Spleen (tissue), 11 donors: ENCODE data around the gene DCP2. TPM values are rescaled to one million over a fixed set of nuclear protein-coding genes. Genes with fewer than 3 reads are reported as not detected.

ENCODE experiments used
- DNase-seq: peaks from one replicate; pipeline ENCODE4 v3.0.0-alpha.2; 2020
- H3K27ac ChIP-seq, 8 donors: fragments of 200-600 bp; sonication (generic) in 7 of 8; 1 replicate in 4 of 8; 2 replicates in 4 of 8; pipeline versions ENCODE4 v1.5.0 to v1.8.0; 2016 to 2021; ENCODE audit warnings: inconsistent platforms in 4 of 8, mild to moderate bottlenecking in 4 of 8, moderate library complexity in 1 of 8
- H3K27me3 ChIP-seq, 7 donors: fragments of 200-600 bp; sonication (generic) in 6 of 7; replicated peaks in 1 of 7; 1 replicate in 4 of 7; 2 replicates in 3 of 7; pipeline versions ENCODE4 v1.5.0 to v1.8.0; 2016 to 2021; ENCODE audit warnings: inconsistent platforms in 3 of 7, mild to moderate bottlenecking in 1 of 7
- H3K36me3 ChIP-seq, 6 donors: fragments of 200-600 bp; sonication (generic) in 5 of 6; 1 replicate in 4 of 6; 2 replicates in 2 of 6; pipeline versions ENCODE4 v1.5.0 to v1.8.0; 2016 to 2021; ENCODE audit warnings: inconsistent platforms in 2 of 6
- H3K4me1 ChIP-seq, 6 donors: fragments of 200-600 bp; sonication (generic) in 5 of 6; 1 replicate in 3 of 6; 2 replicates in 3 of 6; pipeline versions ENCODE4 v1.5.0 to v1.8.0; 2016 to 2021; ENCODE audit warnings: inconsistent platforms in 3 of 6
- H3K4me3 ChIP-seq, 8 donors: fragments of 200-600 bp; sonication (generic) in 7 of 8; 1 replicate in 4 of 8; 2 replicates in 4 of 8; pipeline versions ENCODE4 v1.5.0 to v1.8.0; 2016 to 2021; ENCODE audit warnings: inconsistent platforms in 4 of 8, mild to moderate bottlenecking in 4 of 8, moderate library complexity in 2 of 8
- H3K9me3 ChIP-seq, 8 donors: fragments of 200-600 bp; sonication (generic) in 7 of 8; 1 replicate in 4 of 8; 2 replicates in 4 of 8; pipeline versions ENCODE4 v1.5.0 to v1.8.0; 2016 to 2021; ENCODE audit warnings: inconsistent platforms in 4 of 8
- CTCF ChIP-seq, 11 experiments: fragments of 200-600 bp in 7 of 11; fragments of 450-650 bp in 4 of 11; sonication (generic) in 4 of 11; IDR thresholded peaks in 8 of 11; conservative IDR thresholded peaks in 3 of 11; 1 replicate in 7 of 11; 2 replicates in 4 of 11; pipeline versions ENCODE4 v1.4.0 to v1.8.0; 2016 to 2021; ENCODE audit warnings: antibody characterized with exemption in 11 of 11, inconsistent platforms in 4 of 11, mild to moderate bottlenecking in 1 of 11
- POLR2A ChIP-seq, 3 donors: fragments of 450-650 bp; IDR thresholded peaks; one replicate each; pipeline ENCODE4 v1.5.1; 2017; ENCODE audit warnings: antibody characterized with exemption in 3 of 3, mild to moderate bottlenecking in 1 of 3
- POLR2AphosphoS5 ChIP-seq, 3 donors: sonication (generic); formaldehyde crosslinking; IDR thresholded peaks; one replicate each; pipeline ENCODE4 v1.5.1; 2017; ENCODE audit warnings: antibody characterized with exemption in 3 of 3
- WGBS, 5 donors: extraction: QIAGEN DNeasy Blood & Tissue Kit in 3 of 5; methylation state at CpG; one replicate each; pipeline versions ENCODE4 v1.1.5 to v1.1.7; 2013 to 2018; 5-methylcytosine and 5-hydroxymethylcytosine counted together
- intact Hi-C: fragments of 100-400 bp; cut with DNase I; formaldehyde crosslinking; loops from one replicate; pipeline ENCODE4 v1.15.0; 2023; ENCODE audit warnings: low total_unique reads
- polyA plus RNA-seq, 3 donors: library from polyadenylated mRNA; stranded (reverse); fragments of 200-250 nt; gene quantifications; one replicate each; pipeline ENCODE4 v1.2.1, GENCODE V29; 2013
- total RNA-seq, 7 donors: library from RNA; depleted of rRNA in 3 of 7; stranded (reverse); fragments of >200 nt in 3 of 7; fragmentation: NEBNext Ultra II Directional in 4 of 7; extraction: Animal tissue kit (Norgen Biotek cat#: 25700) in 4 of 7; gene quantifications; one replicate each; pipeline versions ENCODE4 v1.1.0 to v1.2.1, GENCODE V29; 2016 to 2021
- donor health status: healthy with polysubstance abuse.
- donor health status: DM: no; HTN: no; CAD: no; lungs with moderate emphysema.
- donor health status: DM: no; HTN: no; CAD: no.
- donor health status: Bipolar disorder and iron deficiency.
- donor health status: healthy.
- donor health status: DM: no; HTN: no; CAD: no.
- donor health status: DM: yes; HTN: yes; CAD: no.

The DCP2 gene
- total and polyA plus RNA-seq, 10 donors, result 17.5 to 110 (median 78.4) TPM

- intact Hi-C loops, result no loop called here
- TF ChIP-seq POLR2AphosphoS5 (IDR thresholded peaks at IDR 0.05), result no peak
- no peak for TF ChIP-seq POLR2A (IDR thresholded peaks at IDR 0.05)
- TF ChIP-seq CTCF (IDR thresholded peaks at IDR 0.05 in 8 of 11, conservative IDR thresholded peaks at IDR 0.05 in 3 of 11), result no peak
- no peak overlapping the region for H3K4me3 ChIP-seq
- DNase-seq, result no peak
- 74 to 93% (median 82%) methylated on average over 12 of the region's 12 CpGs for WGBS, 5 donors
- no peaks in the 10 kb centered on the region for H3K27me3 ChIP-seq
- no peaks in the 10 kb centered on the region for H3K9me3 ChIP-seq
- no peaks in the 10 kb centered on the region for H3K36me3 ChIP-seq
- H3K4me1 ChIP-seq, result no peaks in the 10 kb centered on the region
- H3K27ac ChIP-seq, result no peak overlapping the region
Observed at GRCh38 chr5:112951124-112951702, 25.4 kb upstream of the DCP2 start.

- no peak for TF ChIP-seq POLR2A (IDR thresholded peaks at IDR 0.05)
- TF ChIP-seq CTCF (IDR thresholded peaks at IDR 0.05 in 8 of 11, conservative IDR thresholded peaks at IDR 0.05 in 3 of 11), result no peak
- TF ChIP-seq POLR2AphosphoS5 (IDR thresholded peaks at IDR 0.05), result no peak
- Histone ChIP-seq H3K27ac (no peak overlapping the region), H3K4me3 (no peak overlapping the region), H3K9me3 (no peaks in the 10 kb centered on the region), H3K4me1 (peaks cover 0 to 11% (median 3%) of the 10 kb centered on the region in 6 donors), H3K27me3 (no peaks in the 10 kb centered on the region), H3K36me3 (no peaks in the 10 kb centered on the region)
- no peak for DNase-seq
- WGBS, 5 donors, result 85 to 94% (median 89%) methylated on average over 3 of the region's 3 CpGs
- intact Hi-C loops, result no loop called here
Observed at GRCh38 chr5:112956606-112957005, 20.0 kb upstream of the DCP2 start.

GRCh38 chr5:112957036-112957808 is 19.4 kb upstream of the DCP2 start:
- WGBS, 5 donors, result 71 to 86% (median 79%) methylated on average over 2 of the region's 2 CpGs
- intact Hi-C loops, result no loop called here
- H3K9me3 ChIP-seq, result no peaks in the 10 kb centered on the region

More at GRCh38 chr5:112957036-112957808, 19.4 kb upstream of the DCP2 start:
- H3K36me3 ChIP-seq, result no peaks in the 10 kb centered on the region
- H3K27me3 ChIP-seq, result no peaks in the 10 kb centered on the region
- no peak overlapping the region for H3K4me3 ChIP-seq
- H3K27ac ChIP-seq, result no peak overlapping the region
- peaks cover 0 to 11% (median 3%) of the 10 kb centered on the region in 6 donors for H3K4me1 ChIP-seq
- no peak for DNase-seq
- TF ChIP-seq POLR2AphosphoS5 (IDR thresholded peaks at IDR 0.05), result no peak
- no peak for TF ChIP-seq POLR2A (IDR thresholded peaks at IDR 0.05)
- TF ChIP-seq CTCF (IDR thresholded peaks at IDR 0.05 in 8 of 11, conservative IDR thresholded peaks at IDR 0.05 in 3 of 11), result no peak
